T-cell (primary cell): ENCODE results near the gene EIF5AL1. TPM values are rescaled to one million over a fixed set of nuclear protein-coding genes. Genes with fewer than 3 reads are reported as not detected.
A peak's percentile ranks its signal among the peaks of the same experiment; 100 is the strongest.

ENCODE experiments used
- ATAC-seq, 4 experiments: fragments of 200-7000 bp in 3 of 4; fragments of 150-1000 bp in 1 of 4; cut with Tn5 transposase; replicated peaks in 1 of 4; 1 replicate in 3 of 4; 2 replicates in 1 of 4; pipeline ENCODE4 v1.10.0; 2021; ENCODE audit warnings: moderate library complexity in 3 of 4, mild to moderate bottlenecking in 2 of 4, moderate number of reproducible peaks in 1 of 4
- CTCF ChIA-PET, 2 donors: fragments of 300-600 bp; sonication (Branson Sonifier 250); formaldehyde crosslinking; loops; one replicate each; lab custom pipeline; 2022; ENCODE audit warnings: antibody characterized with exemption in 2 of 2; lab: Charles Lee
- POLR2A ChIA-PET, 2 donors: fragments of 300-600 bp; sonication (Branson Sonifier 250); formaldehyde crosslinking; loops; one replicate each; lab custom pipeline; 2022; ENCODE audit warnings: antibody characterized with exemption in 2 of 2; lab: Charles Lee
- DNase-seq, 35 experiments: peaks; one replicate each; pipeline versions ENCODE4 v3.0.0 to v3.0.0-alpha.2; 2013 to 2023
- H3K27ac ChIP-seq: one replicate; pipeline ENCODE4 v1.5.1; 2013; ENCODE audit warnings: low read length
- H3K27me3 ChIP-seq, 2 experiments: replicated peaks in 1 of 2; 1 replicate in 1 of 2; 2 replicates in 1 of 2; pipeline versions ENCODE4 v1.6.1 to v1.7.0; 2013; ENCODE audit warnings: low read length in 1 of 2, mixed read lengths in 1 of 2; ENCODE audit not compliant: control insufficient read depth in 2 of 2, insufficient read depth in 2 of 2; ENCODE audit errors: extremely low read depth in 1 of 2
- H3K36me3 ChIP-seq, 2 donors: 1 replicate in 1 of 2; 2 replicates in 1 of 2; pipeline versions ENCODE4 v1.6.1 to v1.7.0; 2013; ENCODE audit warnings: low read length in 1 of 2; ENCODE audit not compliant: control insufficient read depth in 2 of 2, insufficient read depth in 1 of 2; ENCODE audit errors: extremely low read depth in 1 of 2
- H3K4me1 ChIP-seq, 2 experiments: 1 replicate in 1 of 2; 2 replicates in 1 of 2; pipeline versions ENCODE4 v1.6.1 to v1.7.0; 2013; ENCODE audit warnings: low read length in 2 of 2, mixed read lengths in 1 of 2; ENCODE audit not compliant: insufficient read depth in 2 of 2, control insufficient read depth in 1 of 2; ENCODE audit errors: extremely low read depth in 1 of 2
- H3K4me3 ChIP-seq, 2 donors: 1 replicate in 1 of 2; 2 replicates in 1 of 2; pipeline versions ENCODE4 v1.5.1 to v1.7.0; 2013; ENCODE audit warnings: mild to moderate bottlenecking in 2 of 2, low read length in 1 of 2, moderate library complexity in 1 of 2; ENCODE audit not compliant: control insufficient read depth in 1 of 2; ENCODE audit errors: extremely low read depth in 1 of 2
- H3K9me3 ChIP-seq: 2 replicates; pipeline ENCODE4 v1.7.0; 2013
- H3K27ac Mint-ChIP-seq, 2 donors: one replicate each; pipeline ENCODE4 v1.8.0; 2020 to 2021; ENCODE audit warnings: mild to moderate bottlenecking in 2 of 2, mixed read lengths in 2 of 2
- H3K27me3 Mint-ChIP-seq, 2 donors: one replicate each; pipeline ENCODE4 v1.8.0; 2021 to 2022; ENCODE audit warnings: mixed read lengths in 2 of 2
- H3K36me3 Mint-ChIP-seq: one replicate; pipeline ENCODE4 v1.8.0; 2021; ENCODE audit warnings: mixed read lengths
- H3K4me1 Mint-ChIP-seq, 3 donors: one replicate each; pipeline ENCODE4 v1.8.0; 2020 to 2022; ENCODE audit warnings: mixed read lengths in 3 of 3, mild to moderate bottlenecking in 1 of 3
- H3K4me3 Mint-ChIP-seq, 3 donors: one replicate each; pipeline ENCODE4 v1.8.0; 2020 to 2022; ENCODE audit warnings: mild to moderate bottlenecking in 3 of 3, mixed read lengths in 3 of 3, moderate library complexity in 3 of 3
- H3K9me3 Mint-ChIP-seq, 3 donors: one replicate each; pipeline ENCODE4 v1.8.0; 2020 to 2022; ENCODE audit warnings: mixed read lengths in 3 of 3
- WGBS: methylation state at CpG from one replicate; pipeline ENCODE4 v1.1.5; 2013; ENCODE audit warnings: missing lambda C conversion rate; ENCODE audit not compliant: insufficient coverage; 5-methylcytosine and 5-hydroxymethylcytosine counted together
- total RNA-seq, 35 experiments: library from RNA in 6 of 35; stranded (reverse) in 6 of 35; fragments of 120-200 nt in 1 of 35; gene quantifications; one replicate each; pipeline versions ENCODE4 v1.2.1 to v1.2.4 and lab custom pipeline; 2013 to 2026

EIF5AL1 gene
- total RNA-seq, 5 donors from 2014 or later (not counting 1 experiment from before 2014, with no cell fraction given), result 0.10 to 0.28 (median 0.19) TPM; not detected in 2

GRCh38 chr10:79483299-79483698 lies 29.0 kb upstream of the EIF5AL1 start:
- Histone ChIP-seq H3K4me3 (no peak overlapping the region), H3K36me3 (no peaks in the 10 kb centered on the region), H3K27me3 (peaks cover 0 to 6% of the 10 kb centered on the region in 2 experiments), H3K4me1 (no peaks in the 10 kb centered on the region), H3K27ac (no peak overlapping the region), H3K9me3 (no peaks in the 10 kb centered on the region)
- DNase-seq, result no peak
- Mint-ChIP-seq H3K27me3 (peaks cover 0 to 2% of the 10 kb centered on the region in 2 donors), H3K4me1 (no peaks in the 10 kb centered on the region), H3K9me3 (no peaks in the 10 kb centered on the region), H3K4me3 (no peak overlapping the region), H3K36me3 (no peaks in the 10 kb centered on the region), H3K27ac (no peak overlapping the region)
- ATAC-seq, result no peak
- ChIA-PET CTCF (no interaction called here), POLR2A (no interaction called here)
- whole genome bisulfite sequencing, result no CpG with 5 or more reads among the region's 3 CpGs

- peaks cover 0 to 3% of the 10 kb centered on the region in 2 experiments for H3K27me3 ChIP-seq
- no peak for DNase-seq
- Mint-ChIP-seq H3K9me3 (no peaks in the 10 kb centered on the region), H3K27me3 (peaks cover 0 to 2% of the 10 kb centered on the region in 2 donors), H3K36me3 (no peaks in the 10 kb centered on the region), H3K4me1 (no peaks in the 10 kb centered on the region), H3K27ac (no peak overlapping the region), H3K4me3 (no peak overlapping the region)
- ChIA-PET CTCF (no interaction called here), POLR2A (no interaction called here)
- no CpG with 5 or more reads among the region's 2 CpGs for WGBS
- no peak overlapping the region for H3K27ac ChIP-seq
- no peaks in the 10 kb centered on the region for H3K36me3 ChIP-seq
- ATAC-seq, result no peak
- no peaks in the 10 kb centered on the region for H3K4me1 ChIP-seq
- no peaks in the 10 kb centered on the region for H3K9me3 ChIP-seq
- no peak overlapping the region for H3K4me3 ChIP-seq
Measured at GRCh38 chr10:79483948-79484347, 28.4 kb upstream of the EIF5AL1 start.

GRCh38 chr10:79484476-79484875 lies 27.9 kb upstream of the EIF5AL1 start:
- Histone ChIP-seq H3K27me3 (peaks cover 0 to 3% of the 10 kb centered on the region in 2 experiments), H3K27ac (no peak overlapping the region), H3K4me3 (no peak overlapping the region), H3K9me3 (no peaks in the 10 kb centered on the region), H3K36me3 (no peaks in the 10 kb centered on the region), H3K4me1 (no peaks in the 10 kb centered on the region)
- Mint-ChIP-seq H3K4me1 (no peaks in the 10 kb centered on the region), H3K36me3 (no peaks in the 10 kb centered on the region), H3K9me3 (no peaks in the 10 kb centered on the region), H3K27me3 (peaks cover 0 to 2% of the 10 kb centered on the region in 2 donors), H3K27ac (no peak overlapping the region), H3K4me3 (no peak overlapping the region)
- 83% methylated on average over 1 of the region's 6 CpGs for WGBS
- ATAC-seq (no peak), DNase-seq (no peak)
- ChIA-PET POLR2A (no interaction called here), CTCF (no interaction called here)

- ChIA-PET POLR2A (no interaction called here), CTCF (interaction anchor here in 1 of 2 donors (0.6 to 1.3 kb wide), 2 partner anchors 113 to 1439 kb away, joined by 4 to 8 read pairs; no protein-coding TSS in a partner anchor)
- Mint-ChIP-seq H3K27me3 (no peaks in the 10 kb centered on the region), H3K36me3 (no peaks in the 10 kb centered on the region), H3K4me3 (no peak overlapping the region), H3K27ac (no peak overlapping the region), H3K4me1 (no peaks in the 10 kb centered on the region), H3K9me3 (no peaks in the 10 kb centered on the region)
- DNase-seq (peak in 11 of 35 experiments; percentile 2 to 46 (median 8)), ATAC-seq (peak in 3 of 4 experiments; percentile 33 to 48 (median 48))
- no peak overlapping the region for H3K4me3 ChIP-seq
- H3K4me1 ChIP-seq, result no peaks in the 10 kb centered on the region
- H3K36me3 ChIP-seq, result no peaks in the 10 kb centered on the region
- no peaks in the 10 kb centered on the region for H3K9me3 ChIP-seq
- no peak overlapping the region for H3K27ac ChIP-seq
- WGBS, result 65% methylated on average over 4 of the region's 10 CpGs
- peaks cover 0 to 2% of the 10 kb centered on the region in 2 experiments for H3K27me3 ChIP-seq
Measured at GRCh38 chr10:79487296-79488194, 24.8 kb upstream of the EIF5AL1 start.

- Mint-ChIP-seq H3K27me3 (no peaks in the 10 kb centered on the region), H3K27ac (no peak overlapping the region), H3K9me3 (no peaks in the 10 kb centered on the region), H3K4me1 (no peaks in the 10 kb centered on the region), H3K36me3 (no peaks in the 10 kb centered on the region), H3K4me3 (no peak overlapping the region)
- no CpG with 5 or more reads among the region's 5 CpGs for WGBS
- Histone ChIP-seq H3K27me3 (peaks cover 0 to 5% of the 10 kb centered on the region in 2 experiments), H3K9me3 (no peaks in the 10 kb centered on the region), H3K36me3 (no peaks in the 10 kb centered on the region), H3K27ac (no peak overlapping the region), H3K4me3 (no peak overlapping the region), H3K4me1 (no peaks in the 10 kb centered on the region)
- no peak for DNase-seq
- POLR2A ChIA-PET, result no interaction called here
- no peak for ATAC-seq
- CTCF ChIA-PET, result interaction anchor here in 1 of 2 donors (0.6 to 1.3 kb wide), 2 partner anchors 114 to 1439 kb away, joined by 4 to 8 read pairs; no protein-coding TSS in a partner anchor
Measured at GRCh38 chr10:79488336-79488735, 24.0 kb upstream of the EIF5AL1 start.

GRCh38 chr10:79488870-79489269 lies 23.5 kb upstream of the EIF5AL1 start:
- no peaks in the 10 kb centered on the region for H3K4me1 ChIP-seq
- H3K27me3 Mint-ChIP-seq, result no peaks in the 10 kb centered on the region
- no peak overlapping the region for H3K27ac ChIP-seq
- WGBS, result 49% methylated on average over 2 of the region's 3 CpGs
- no peak for DNase-seq
- no peaks in the 10 kb centered on the region for H3K4me1 Mint-ChIP-seq
- no peaks in the 10 kb centered on the region for H3K9me3 ChIP-seq
- no peaks in the 10 kb centered on the region for H3K9me3 Mint-ChIP-seq
- no peaks in the 10 kb centered on the region for H3K36me3 Mint-ChIP-seq
- ChIA-PET POLR2A (no interaction called here), CTCF (no interaction called here)
- no peak overlapping the region for H3K4me3 ChIP-seq
- no peaks in the 10 kb centered on the region for H3K36me3 ChIP-seq
- ATAC-seq, result no peak
- no peak overlapping the region for H3K27ac Mint-ChIP-seq
- no peak overlapping the region for H3K4me3 Mint-ChIP-seq
- H3K27me3 ChIP-seq, result peaks cover 0 to 5% of the 10 kb centered on the region in 2 experiments
